Spleen (tissue), 11 donors: ENCODE measurements around the gene GALNT3. TPM values are rescaled to one million over a fixed set of nuclear protein-coding genes. Genes with fewer than 3 reads are reported as not detected.

Experiments used
- DNase-seq: peaks from one replicate; pipeline ENCODE4 v3.0.0-alpha.2; 2020
- H3K27ac ChIP-seq, 8 donors: fragments of 200-600 bp; sonication (generic) in 7 of 8; 1 replicate in 4 of 8; 2 replicates in 4 of 8; pipeline versions ENCODE4 v1.5.0 to v1.8.0; 2016 to 2021; ENCODE audit warnings: inconsistent platforms in 4 of 8, mild to moderate bottlenecking in 4 of 8, moderate library complexity in 1 of 8
- H3K27me3 ChIP-seq, 7 donors: fragments of 200-600 bp; sonication (generic) in 6 of 7; replicated peaks in 1 of 7; 1 replicate in 4 of 7; 2 replicates in 3 of 7; pipeline versions ENCODE4 v1.5.0 to v1.8.0; 2016 to 2021; ENCODE audit warnings: inconsistent platforms in 3 of 7, mild to moderate bottlenecking in 1 of 7
- H3K36me3 ChIP-seq, 6 donors: fragments of 200-600 bp; sonication (generic) in 5 of 6; 1 replicate in 4 of 6; 2 replicates in 2 of 6; pipeline versions ENCODE4 v1.5.0 to v1.8.0; 2016 to 2021; ENCODE audit warnings: inconsistent platforms in 2 of 6
- H3K4me1 ChIP-seq, 6 donors: fragments of 200-600 bp; sonication (generic) in 5 of 6; 1 replicate in 3 of 6; 2 replicates in 3 of 6; pipeline versions ENCODE4 v1.5.0 to v1.8.0; 2016 to 2021; ENCODE audit warnings: inconsistent platforms in 3 of 6
- H3K4me3 ChIP-seq, 8 donors: fragments of 200-600 bp; sonication (generic) in 7 of 8; 1 replicate in 4 of 8; 2 replicates in 4 of 8; pipeline versions ENCODE4 v1.5.0 to v1.8.0; 2016 to 2021; ENCODE audit warnings: inconsistent platforms in 4 of 8, mild to moderate bottlenecking in 4 of 8, moderate library complexity in 2 of 8
- H3K9me3 ChIP-seq, 8 donors: fragments of 200-600 bp; sonication (generic) in 7 of 8; 1 replicate in 4 of 8; 2 replicates in 4 of 8; pipeline versions ENCODE4 v1.5.0 to v1.8.0; 2016 to 2021; ENCODE audit warnings: inconsistent platforms in 4 of 8
- POLR2A ChIP-seq, 3 donors: fragments of 450-650 bp; IDR thresholded peaks; one replicate each; pipeline ENCODE4 v1.5.1; 2017; ENCODE audit warnings: antibody characterized with exemption in 3 of 3, mild to moderate bottlenecking in 1 of 3
- POLR2AphosphoS5 ChIP-seq, 3 donors: sonication (generic); formaldehyde crosslinking; IDR thresholded peaks; one replicate each; pipeline ENCODE4 v1.5.1; 2017; ENCODE audit warnings: antibody characterized with exemption in 3 of 3
- WGBS, 5 donors: extraction: QIAGEN DNeasy Blood & Tissue Kit in 3 of 5; methylation state at CpG; one replicate each; pipeline versions ENCODE4 v1.1.5 to v1.1.7; 2013 to 2018; 5-methylcytosine and 5-hydroxymethylcytosine counted together
- intact Hi-C: fragments of 100-400 bp; cut with DNase I; formaldehyde crosslinking; loops from one replicate; pipeline ENCODE4 v1.15.0; 2023; ENCODE audit warnings: low total_unique reads
- polyA plus RNA-seq, 3 donors: library from polyadenylated mRNA; stranded (reverse); fragments of 200-250 nt; gene quantifications; one replicate each; pipeline ENCODE4 v1.2.1, GENCODE V29; 2013
- total RNA-seq, 7 donors: library from RNA; depleted of rRNA in 3 of 7; stranded (reverse); fragments of >200 nt in 3 of 7; fragmentation: NEBNext Ultra II Directional in 4 of 7; extraction: Animal tissue kit (Norgen Biotek cat#: 25700) in 4 of 7; gene quantifications; one replicate each; pipeline versions ENCODE4 v1.1.0 to v1.2.1, GENCODE V29; 2016 to 2021
- TF ChIP-seq, protein P1 (sequence below), 11 experiments: fragments of 200-600 bp in 7 of 11; fragments of 450-650 bp in 4 of 11; sonication (generic) in 4 of 11; IDR thresholded peaks in 8 of 11; conservative IDR thresholded peaks in 3 of 11; 1 replicate in 7 of 11; 2 replicates in 4 of 11; pipeline versions ENCODE4 v1.4.0 to v1.8.0; 2016 to 2021; ENCODE audit warnings: antibody characterized with exemption in 11 of 11, inconsistent platforms in 4 of 11, mild to moderate bottlenecking in 1 of 11
- donor health status: healthy with polysubstance abuse.
- donor health status: DM: no; HTN: no; CAD: no; lungs with moderate emphysema.
- donor health status: DM: no; HTN: no; CAD: no.
- donor health status: Bipolar disorder and iron deficiency.
- donor health status: healthy.
- donor health status: DM: no; HTN: no; CAD: no.
- donor health status: DM: yes; HTN: yes; CAD: no.

GALNT3 gene
- total and polyA plus RNA-seq, 10 donors = 5.6 to 58.1 (median 31.2) TPM

DNA sequence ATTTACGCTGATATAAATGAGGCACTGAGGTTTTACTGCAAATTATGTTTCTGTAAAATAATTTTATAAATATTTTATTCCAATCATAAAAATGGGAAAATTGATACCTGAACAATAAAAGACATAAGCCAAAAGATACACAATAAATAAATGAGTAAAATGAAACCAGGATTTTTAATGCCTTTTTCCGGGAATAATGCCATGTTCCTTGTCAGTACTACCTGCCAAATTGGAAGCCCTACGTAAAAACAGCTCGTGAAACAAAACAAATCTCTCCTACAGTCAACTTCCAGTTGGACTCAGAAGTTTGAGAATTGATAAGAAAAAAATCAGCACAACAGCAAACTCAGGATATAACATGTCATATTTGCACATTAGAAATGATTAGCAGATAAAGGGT is 18.0 kb downstream of the GALNT3 start:
- TF ChIP-seq POLR2AphosphoS5 (IDR thresholded peaks at IDR 0.05) (no peak), POLR2A (IDR thresholded peaks at IDR 0.05) (no peak)
- TF ChIP-seq, protein P1, sequence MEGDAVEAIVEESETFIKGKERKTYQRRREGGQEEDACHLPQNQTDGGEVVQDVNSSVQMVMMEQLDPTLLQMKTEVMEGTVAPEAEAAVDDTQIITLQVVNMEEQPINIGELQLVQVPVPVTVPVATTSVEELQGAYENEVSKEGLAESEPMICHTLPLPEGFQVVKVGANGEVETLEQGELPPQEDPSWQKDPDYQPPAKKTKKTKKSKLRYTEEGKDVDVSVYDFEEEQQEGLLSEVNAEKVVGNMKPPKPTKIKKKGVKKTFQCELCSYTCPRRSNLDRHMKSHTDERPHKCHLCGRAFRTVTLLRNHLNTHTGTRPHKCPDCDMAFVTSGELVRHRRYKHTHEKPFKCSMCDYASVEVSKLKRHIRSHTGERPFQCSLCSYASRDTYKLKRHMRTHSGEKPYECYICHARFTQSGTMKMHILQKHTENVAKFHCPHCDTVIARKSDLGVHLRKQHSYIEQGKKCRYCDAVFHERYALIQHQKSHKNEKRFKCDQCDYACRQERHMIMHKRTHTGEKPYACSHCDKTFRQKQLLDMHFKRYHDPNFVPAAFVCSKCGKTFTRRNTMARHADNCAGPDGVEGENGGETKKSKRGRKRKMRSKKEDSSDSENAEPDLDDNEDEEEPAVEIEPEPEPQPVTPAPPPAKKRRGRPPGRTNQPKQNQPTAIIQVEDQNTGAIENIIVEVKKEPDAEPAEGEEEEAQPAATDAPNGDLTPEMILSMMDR (IDR thresholded peaks at IDR 0.05 in 8 of 11, conservative IDR thresholded peaks at IDR 0.05 in 3 of 11) = no peak
- no peaks in the 10 kb centered on the region for H3K27me3 ChIP-seq
- H3K4me3 ChIP-seq = no peak overlapping the region
- 63 to 70% (median 69%) methylated on average over 4 of the region's 4 CpGs for WGBS, 5 donors
- peaks cover 0 to 15% (median 9%) of the 10 kb centered on the region in 8 donors for H3K9me3 ChIP-seq
- H3K4me1 ChIP-seq = peaks cover 0 to 16% (median 3%) of the 10 kb centered on the region in 6 donors
- H3K27ac ChIP-seq = no peak overlapping the region
- no peak for DNase-seq
- H3K36me3 ChIP-seq = peaks cover 0 to 13% (median 0%) of the 10 kb centered on the region in 6 donors
- intact Hi-C loops = no loop called here

- Histone ChIP-seq H3K27me3 (no peaks in the 10 kb centered on the region), H3K9me3 (peaks cover 0 to 1% (median 0%) of the 10 kb centered on the region in 8 donors), H3K27ac (no peak overlapping the region), H3K4me1 (peaks cover 0 to 15% (median 3%) of the 10 kb centered on the region in 6 donors), H3K4me3 (no peak overlapping the region), H3K36me3 (peaks cover 0 to 9% (median 0%) of the 10 kb centered on the region in 6 donors)
- intact Hi-C loops = no loop called here
- TF ChIP-seq POLR2AphosphoS5 (IDR thresholded peaks at IDR 0.05) (no peak), POLR2A (IDR thresholded peaks at IDR 0.05) (no peak)
- TF ChIP-seq, protein P1 (IDR thresholded peaks at IDR 0.05 in 8 of 11, conservative IDR thresholded peaks at IDR 0.05 in 3 of 11) = no peak
- DNase-seq = no peak
- 84 to 95% (median 89%) methylated on average over 2 of the region's 2 CpGs for WGBS, 5 donors
Observed at GRCh38 chr2:165773684-165774083, 20.4 kb downstream of the GALNT3 start.

DNA sequence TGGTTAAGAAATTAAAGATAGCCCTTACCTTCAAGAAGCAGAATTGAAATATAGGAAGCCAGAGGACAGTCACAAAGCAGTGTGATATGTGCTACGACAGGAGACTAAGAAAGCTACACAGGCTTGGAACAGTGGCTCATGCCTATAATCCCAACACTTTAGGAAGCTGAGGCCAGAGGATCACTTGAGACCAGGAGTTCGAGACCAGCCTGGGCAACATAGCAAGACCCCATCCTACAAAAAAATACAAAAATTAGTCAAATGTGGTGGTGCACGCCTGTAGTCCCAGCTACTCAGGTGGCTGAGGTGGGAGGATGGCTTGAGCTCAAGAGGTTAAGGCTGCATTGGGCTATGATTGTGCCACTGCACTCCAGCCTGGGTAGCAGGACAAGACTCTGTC is 21.9 kb downstream of the GALNT3 start:
- TF ChIP-seq, protein P1 (IDR thresholded peaks at IDR 0.05 in 8 of 11, conservative IDR thresholded peaks at IDR 0.05 in 3 of 11) = no peak
- TF ChIP-seq POLR2A (IDR thresholded peaks at IDR 0.05) (no peak), POLR2AphosphoS5 (IDR thresholded peaks at IDR 0.05) (no peak)
- Histone ChIP-seq H3K27me3 (no peaks in the 10 kb centered on the region), H3K9me3 (no peaks in the 10 kb centered on the region), H3K36me3 (peaks cover 0 to 9% (median 0%) of the 10 kb centered on the region in 6 donors), H3K4me1 (peaks cover 0 to under 1% (median 0%) of the 10 kb centered on the region in 6 donors), H3K27ac (no peak overlapping the region), H3K4me3 (no peak overlapping the region)
- DNase-seq = no peak
- intact Hi-C loops = no loop called here
- 88 to 95% (median 93%) methylated on average over 3 of the region's 3 CpGs for WGBS, 5 donors

DNA sequence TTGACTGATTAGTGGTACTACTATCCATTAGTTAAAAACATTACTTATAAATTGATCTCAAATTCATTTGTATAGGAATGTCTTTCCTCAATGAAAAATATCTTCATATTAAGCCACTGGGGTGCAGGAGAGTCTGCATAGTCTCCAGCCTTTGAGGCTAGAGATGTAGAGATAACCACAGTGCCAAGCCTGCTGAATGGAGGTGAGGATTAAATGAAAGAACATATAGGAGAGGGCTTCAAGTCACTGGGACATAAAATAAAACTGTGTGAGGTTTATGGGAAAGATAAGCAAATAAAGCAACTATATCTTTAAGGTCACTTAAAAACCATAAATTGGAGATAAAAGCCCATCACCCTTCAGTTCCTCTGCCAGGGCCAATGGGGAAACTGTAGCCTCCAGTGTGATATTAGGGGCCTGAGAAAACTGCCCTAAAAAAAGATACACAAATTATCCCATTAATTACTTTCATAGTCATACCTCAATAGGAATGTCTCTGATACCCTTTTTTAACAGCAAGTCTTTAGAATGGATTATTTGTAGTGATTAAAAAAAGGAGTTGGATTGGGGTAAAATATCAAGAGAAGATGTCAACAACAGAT is 27.6 kb downstream of the GALNT3 start:
- intact Hi-C loops = no loop called here
- TF ChIP-seq, protein P1 (IDR thresholded peaks at IDR 0.05 in 8 of 11, conservative IDR thresholded peaks at IDR 0.05 in 3 of 11) = no peak
- no peak for TF ChIP-seq POLR2AphosphoS5 (IDR thresholded peaks at IDR 0.05)
- no peak for TF ChIP-seq POLR2A (IDR thresholded peaks at IDR 0.05)

More for the DNA sequence above, 27.6 kb downstream of the GALNT3 start:
- Histone ChIP-seq H3K9me3 (no peaks in the 10 kb centered on the region), H3K36me3 (peaks cover 0 to 21% (median 0%) of the 10 kb centered on the region in 6 donors), H3K4me3 (no peak overlapping the region), H3K27me3 (no peaks in the 10 kb centered on the region), H3K27ac (no peak overlapping the region), H3K4me1 (no peaks in the 10 kb centered on the region)
- no peak for DNase-seq
